NCI-H82 (cell line): ENCODE results near the gene SH3YL1.

Experiments used
- DNase-seq: peaks from one replicate; lab custom pipeline; 2025; lab: John Stamatoyannopoulos, UW

The SH3YL1 gene

GRCh38 chr2:257842-258241 lies 6.0 kb downstream of the SH3YL1 start:
- no peak for DNase-seq

GRCh38 chr2:257429-257828 lies 6.4 kb downstream of the SH3YL1 start:
- DNase-seq: no peak

- DNase-seq: no peak
These were observed 7.7 kb downstream of the SH3YL1 start for GRCh38 chr2:256094-256493.

GRCh38 chr2:255195-255594 lies 8.6 kb downstream of the SH3YL1 start:
- DNase-seq: no peak

- no peak for DNase-seq
These were observed 9.6 kb downstream of the SH3YL1 start for GRCh38 chr2:254241-254640.

- no peak for DNase-seq
These were observed 10.6 kb downstream of the SH3YL1 start for GRCh38 chr2:253202-253638.

- DNase-seq: peak; percentile 5
These were observed 11.7 kb downstream of the SH3YL1 start for GRCh38 chr2:252001-252602.

GRCh38 chr2:249538-250042 lies 14.2 kb downstream of the SH3YL1 start:
- DNase-seq: no peak

- DNase-seq: no peak
These were observed 15.1 kb downstream of the SH3YL1 start for GRCh38 chr2:248724-249123.

- DNase-seq: peak; percentile 70
These were observed 17.2 kb downstream of the SH3YL1 start for GRCh38 chr2:246489-247144.

- no peak for DNase-seq
These were observed 19.3 kb downstream of the SH3YL1 start for GRCh38 chr2:244547-244946.

- peak; percentile 7 for DNase-seq
These were observed 25.0 kb downstream of the SH3YL1 start for GRCh38 chr2:238869-239268.

- no peak for DNase-seq
These were observed 25.4 kb downstream of the SH3YL1 start for GRCh38 chr2:238431-238830.

- no peak for DNase-seq
These were observed 26.0 kb downstream of the SH3YL1 start for GRCh38 chr2:237878-238277.

- no peak for DNase-seq
These were observed 26.8 kb downstream of the SH3YL1 start for GRCh38 chr2:236993-237539.

- DNase-seq: no peak
These were observed 29.4 kb downstream of the SH3YL1 start for GRCh38 chr2:234421-234820.

- DNase-seq: no peak
These were observed 30.8 kb downstream of the SH3YL1 start for GRCh38 chr2:233030-233429.

GRCh38 chr2:231521-232185 lies 32.2 kb downstream of the SH3YL1 start:
- no peak for DNase-seq

GRCh38 chr2:228518-229278 lies 35.1 kb downstream of the SH3YL1 start:
- no peak for DNase-seq

GRCh38 chr2:228115-228514 lies 35.7 kb downstream of the SH3YL1 start:
- DNase-seq: no peak

- no peak for DNase-seq
These were observed 39.7 kb downstream of the SH3YL1 start for GRCh38 chr2:223971-224760.
